Left renal pelvis (tissue), 4 donors: ENCODE measurements around the gene TFPI. TPM values are rescaled to one million over a fixed set of nuclear protein-coding genes. Genes with fewer than 3 reads are reported as not detected.
"Not testable (repeated sequence)": the region's sequence is repeated elsewhere in the genome, so short reads cannot be mapped to it uniquely, and the experiment has no call there.

Source experiments
- DNase-seq, 4 donors: peaks; one replicate each; pipeline ENCODE4 v3.0.0-alpha.2; 2013; ENCODE audit warnings: low read depth in 4 of 4, low spot score in 3 of 4
- polyA plus RNA-seq, 4 donors: library from polyadenylated mRNA; unstranded; fragments of 120-200 nt; gene quantifications; one replicate each; pipeline ENCODE4 v1.2.1, GENCODE V29; 2013; ENCODE audit not compliant: insufficient read length in 4 of 4

Gene TFPI
- polyA plus RNA-seq, 4 donors, result 20.6 to 52.7 (median 40.8) TPM

DNA sequence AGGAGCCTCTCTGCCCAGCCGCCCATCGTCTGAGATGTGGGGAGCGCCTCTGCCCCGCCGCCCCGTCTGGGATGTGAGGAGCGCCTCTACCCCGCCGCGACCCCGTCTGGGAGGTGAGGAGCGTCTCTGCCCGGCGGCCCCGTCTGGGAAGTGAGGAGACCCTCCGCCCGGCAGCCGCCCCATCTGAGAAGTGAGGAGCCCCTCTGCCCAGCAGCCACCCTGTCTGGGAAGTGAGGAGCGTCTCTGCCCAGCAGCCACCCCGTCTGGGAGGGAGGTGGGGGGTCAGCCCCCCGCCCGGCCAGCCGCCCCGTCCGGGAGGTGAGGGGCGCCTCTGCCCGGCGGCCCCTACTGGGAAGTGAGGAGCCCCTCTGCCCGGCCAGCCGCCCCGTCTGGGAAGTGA lies 2.3 kb upstream of the TFPI start:
- DNase-seq, result not testable (repeated sequence)

DNA sequence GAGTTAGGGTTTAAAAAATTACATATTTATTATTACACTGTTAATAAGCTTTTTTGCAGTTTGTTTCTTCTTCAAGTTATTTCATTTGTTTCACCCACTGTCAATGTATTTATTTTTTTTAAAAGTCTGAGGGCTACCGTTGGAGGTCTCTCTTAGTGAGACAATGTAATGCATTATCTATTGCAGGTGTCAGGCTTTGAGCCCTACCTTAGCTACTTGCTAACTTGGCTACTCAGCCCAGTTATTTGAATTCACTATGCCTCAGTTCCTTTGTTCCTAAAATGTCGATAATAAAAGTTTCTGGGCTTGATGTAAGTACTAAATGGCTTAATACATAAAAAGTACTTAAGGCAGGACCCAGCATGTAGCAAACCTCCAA lies 458 bp upstream of the TFPI start:
- DNase-seq, result no peak

DNA sequence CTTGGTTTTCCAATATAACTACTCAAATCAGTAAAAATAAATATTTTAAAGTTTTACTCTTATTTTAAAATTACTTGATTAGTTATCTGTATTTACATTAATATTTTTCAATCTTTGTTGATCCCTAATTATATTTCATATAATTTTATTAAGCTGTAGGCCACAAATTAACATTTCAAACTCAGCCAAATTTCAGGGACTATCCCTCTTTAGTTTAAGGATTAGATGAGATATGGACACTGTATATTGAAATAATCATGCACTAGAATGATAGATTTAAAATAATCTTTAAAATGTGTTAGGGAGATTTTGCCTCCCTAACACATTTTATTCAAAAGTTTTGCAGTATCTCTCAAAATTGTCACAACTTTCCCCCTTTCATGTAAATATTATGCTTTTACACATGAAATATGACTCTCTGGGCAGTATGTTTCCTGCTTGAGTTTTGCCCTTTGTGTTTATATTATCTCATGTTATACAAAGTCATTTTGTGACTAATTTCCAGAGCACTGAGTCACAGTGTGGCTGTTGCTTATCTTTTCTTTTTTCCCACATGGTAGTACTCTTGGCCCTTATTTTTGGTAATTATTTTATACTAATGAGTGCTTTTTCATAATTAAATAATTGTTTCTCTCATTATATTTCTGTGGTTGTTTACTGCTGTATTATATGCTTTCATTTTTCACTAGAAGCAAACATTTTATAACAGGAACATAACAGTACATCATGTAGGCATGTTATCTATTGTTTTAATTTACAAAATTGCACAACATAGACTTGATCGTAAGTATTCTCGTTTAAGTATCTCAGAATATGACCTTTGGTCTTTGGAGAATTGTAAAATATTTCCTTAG lies 1.2 kb downstream of the TFPI start:
- no peak for DNase-seq

DNA sequence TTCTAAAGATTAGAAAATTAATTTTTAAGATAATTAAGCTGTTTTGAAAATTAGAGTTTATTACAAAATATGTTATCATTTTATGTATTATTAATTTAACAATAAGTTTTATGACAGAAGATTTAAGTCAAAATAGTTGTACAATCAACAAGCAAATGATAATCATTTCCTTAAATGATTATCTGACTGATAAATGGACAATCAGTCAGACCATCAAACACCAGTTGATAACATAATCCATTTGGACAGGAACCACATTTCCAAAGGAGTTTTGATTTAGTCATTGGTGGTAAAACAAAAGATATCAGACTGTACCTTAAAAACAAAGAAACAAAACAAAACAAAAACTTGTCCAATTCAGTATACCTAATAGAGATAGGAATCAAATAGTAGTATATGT lies 1.9 kb downstream of the TFPI start:
- DNase-seq, result no peak

DNA sequence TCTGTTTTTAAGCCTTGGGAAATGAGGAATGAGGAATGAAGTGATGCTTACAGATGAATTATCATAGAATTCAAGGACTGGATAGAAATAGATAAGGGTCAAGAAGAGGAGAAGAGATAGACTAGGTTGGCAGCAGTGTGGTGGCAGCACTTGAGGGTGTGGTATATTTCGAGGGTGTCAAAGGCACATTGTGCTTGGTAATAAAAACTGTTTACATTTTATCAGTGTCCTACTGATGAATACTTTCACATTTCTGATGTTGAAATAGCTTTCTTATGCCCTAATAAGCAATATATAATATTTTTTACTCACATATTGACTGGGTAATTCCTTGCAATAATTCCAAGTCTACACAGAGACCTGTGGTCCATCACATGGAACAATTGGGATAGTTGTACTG lies 3.4 kb downstream of the TFPI start:
- no peak for DNase-seq

DNA sequence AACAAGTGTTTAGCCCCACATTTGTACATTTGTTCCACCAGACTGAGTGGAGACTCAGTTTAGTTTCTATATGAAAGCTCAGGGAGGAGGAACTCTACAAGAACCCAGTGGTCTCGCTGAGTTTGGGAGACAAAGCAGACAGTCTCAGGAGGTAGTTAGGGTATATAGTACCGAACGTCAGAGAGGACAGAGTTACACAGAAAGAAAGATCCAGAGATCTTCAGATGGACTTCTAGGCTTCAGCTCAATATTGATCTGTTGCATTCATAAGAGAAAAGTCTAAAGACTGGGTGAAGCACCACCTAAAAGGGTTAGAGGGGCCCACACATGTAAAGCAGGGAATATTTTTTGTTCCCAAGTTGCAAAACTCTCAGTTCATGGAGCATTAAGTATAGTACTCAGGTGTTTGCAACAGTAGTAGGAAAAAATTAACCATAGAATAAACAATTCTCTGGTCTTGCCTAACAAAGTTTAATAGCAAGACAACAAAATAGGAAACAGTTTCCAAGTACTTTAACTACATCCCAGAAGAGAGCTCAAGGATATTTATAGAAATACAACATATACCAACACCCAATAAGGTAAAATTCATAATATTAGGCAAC lies 4.2 kb downstream of the TFPI start:
- DNase-seq, result no peak

DNA sequence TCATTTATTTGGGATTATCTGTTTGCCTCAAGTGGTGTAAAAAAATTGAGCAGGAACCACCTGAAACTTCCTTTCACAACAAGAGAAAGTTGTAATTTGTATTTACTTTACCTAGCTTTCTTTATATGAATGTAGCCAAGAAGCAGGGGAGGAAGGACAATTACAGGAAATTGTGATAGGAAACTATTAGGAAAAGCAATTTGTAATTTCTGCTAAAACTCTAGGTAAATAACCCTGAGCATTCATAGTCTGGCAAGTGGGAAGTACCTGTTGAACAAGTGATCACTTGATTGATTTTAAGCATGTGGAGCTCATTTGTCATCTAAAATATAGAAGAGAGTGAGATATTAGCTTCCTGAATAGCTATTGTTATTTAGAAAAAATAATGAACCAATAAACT lies 5.0 kb downstream of the TFPI start:
- no peak for DNase-seq

DNA sequence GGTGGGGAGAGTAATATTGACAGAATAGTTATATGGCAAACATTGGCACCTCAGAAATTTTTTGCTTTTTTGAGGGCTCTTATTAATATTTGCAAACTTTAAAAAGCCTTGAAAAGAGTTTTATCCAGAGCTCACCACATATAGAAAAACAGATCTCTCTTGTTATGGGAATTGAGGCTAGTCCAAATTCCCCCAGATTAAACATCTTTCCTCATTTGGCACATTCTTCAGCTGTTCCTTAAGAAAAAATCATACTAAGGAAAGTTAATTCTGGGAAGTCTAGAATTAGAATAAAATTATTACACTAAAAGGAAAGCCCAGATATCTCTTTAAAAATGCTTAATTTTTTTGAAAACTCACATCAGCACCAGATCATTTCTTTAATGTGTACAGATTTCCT lies 5.6 kb downstream of the TFPI start:
- DNase-seq, result no peak

DNA sequence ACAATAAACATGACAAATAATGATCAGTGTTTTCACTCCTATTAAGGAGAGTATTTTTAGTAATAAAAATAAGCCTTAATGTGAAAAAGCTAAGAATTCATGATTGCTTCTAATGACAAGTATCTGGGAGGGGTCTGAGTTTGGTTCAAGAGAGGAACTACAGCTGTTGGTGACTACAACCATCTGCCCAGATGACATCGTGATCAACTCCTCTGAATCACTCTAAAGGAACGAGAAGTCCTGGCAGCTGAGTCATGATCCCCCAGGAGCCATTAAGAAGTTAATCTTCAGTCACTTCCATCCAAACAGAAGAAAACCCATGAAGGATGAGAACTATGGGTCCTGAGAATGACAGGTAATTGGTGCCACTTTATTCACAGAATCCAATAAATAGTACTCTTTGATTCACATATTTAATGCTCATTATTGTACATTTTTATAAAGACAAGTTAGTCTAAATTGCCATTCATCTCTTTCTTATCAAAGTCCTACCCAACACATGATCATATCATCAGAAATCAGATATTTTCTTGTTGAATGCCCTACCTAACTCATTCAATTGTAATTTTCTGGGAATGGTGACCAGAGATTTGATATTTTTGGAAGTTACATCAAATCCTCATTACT lies 6.8 kb downstream of the TFPI start:
- DNase-seq, result no peak

DNA sequence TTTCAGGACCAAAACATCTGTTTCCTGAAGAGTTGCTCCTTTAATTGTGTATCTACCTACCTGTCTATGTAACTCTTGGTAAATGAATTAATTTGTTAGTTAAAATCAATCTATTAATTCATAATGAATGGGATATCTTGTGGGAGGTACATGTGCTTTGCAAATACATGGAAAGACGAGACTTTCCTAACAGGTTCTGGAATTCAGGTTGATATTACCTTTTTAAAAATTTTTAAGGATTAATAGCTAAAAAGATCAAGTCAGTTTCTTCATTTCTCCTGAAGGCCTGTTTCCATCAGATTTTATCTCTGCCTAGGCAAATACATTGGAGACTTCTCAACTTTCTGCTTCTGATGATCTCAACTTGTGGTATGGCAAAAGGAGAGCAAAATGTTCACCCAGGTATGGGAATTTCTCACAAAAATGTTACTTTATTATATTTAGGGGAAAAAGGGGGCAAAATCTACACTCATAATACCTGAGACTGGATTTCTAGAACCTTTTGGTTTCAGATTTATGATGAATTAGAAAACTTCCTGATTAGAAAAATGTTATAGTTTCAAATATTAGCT lies 7.4 kb downstream of the TFPI start:
- no peak for DNase-seq

DNA sequence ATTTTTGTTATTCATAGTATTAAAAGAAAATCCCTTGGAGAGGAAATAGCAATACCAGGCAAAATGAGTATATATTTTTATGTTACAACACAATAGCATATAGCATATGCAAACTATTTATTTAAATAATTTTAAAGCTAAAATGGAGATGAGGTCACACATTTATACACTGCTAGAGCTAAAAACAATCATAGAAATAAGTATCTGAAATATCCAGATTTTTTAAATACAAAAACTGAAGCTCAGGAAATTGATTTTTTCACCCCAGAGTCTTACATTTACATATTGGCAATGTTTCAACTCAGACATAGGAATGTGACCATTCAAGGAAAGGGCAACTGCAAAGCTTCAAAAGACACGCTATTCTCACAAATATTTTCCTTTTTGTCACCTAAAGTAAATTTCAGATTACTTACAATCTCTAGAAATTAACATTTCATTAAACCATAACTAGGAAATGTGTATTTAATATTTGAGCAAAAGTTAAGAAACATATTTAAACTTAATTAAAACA lies 8.9 kb downstream of the TFPI start:
- no peak for DNase-seq

DNA sequence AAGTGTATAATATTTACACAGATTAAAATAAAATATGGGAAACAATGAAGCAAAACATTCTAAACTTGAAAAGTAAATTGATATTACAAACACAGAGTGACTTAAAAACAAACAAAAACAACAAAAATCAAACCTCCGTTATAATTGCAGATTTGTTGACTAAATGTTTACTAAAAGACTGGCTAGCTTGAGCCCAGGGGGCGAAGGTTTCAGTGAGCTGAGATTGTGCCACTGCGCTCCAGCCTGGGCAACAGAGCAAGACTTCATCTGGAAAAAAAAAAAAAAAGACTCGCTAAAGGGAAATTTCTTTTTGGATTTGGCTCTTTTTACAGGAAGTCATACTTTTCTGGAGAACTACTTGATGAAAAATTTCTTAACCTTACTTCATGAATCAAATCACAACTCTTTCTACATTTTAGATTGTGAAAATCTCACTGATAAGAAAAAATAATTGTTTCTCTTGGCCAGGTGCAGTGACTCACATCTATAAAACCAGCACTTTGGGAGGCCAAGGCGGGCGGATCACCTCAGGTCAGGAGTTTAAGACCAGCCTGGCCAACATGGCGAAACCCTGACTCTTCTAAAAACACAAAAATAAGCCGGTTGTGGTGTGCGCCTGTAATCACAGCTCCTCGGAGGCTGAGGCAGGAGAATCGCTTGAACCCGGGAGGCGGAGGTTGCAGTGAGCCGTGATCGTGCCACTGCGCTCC lies 9.7 kb downstream of the TFPI start:
- no peak for DNase-seq

DNA sequence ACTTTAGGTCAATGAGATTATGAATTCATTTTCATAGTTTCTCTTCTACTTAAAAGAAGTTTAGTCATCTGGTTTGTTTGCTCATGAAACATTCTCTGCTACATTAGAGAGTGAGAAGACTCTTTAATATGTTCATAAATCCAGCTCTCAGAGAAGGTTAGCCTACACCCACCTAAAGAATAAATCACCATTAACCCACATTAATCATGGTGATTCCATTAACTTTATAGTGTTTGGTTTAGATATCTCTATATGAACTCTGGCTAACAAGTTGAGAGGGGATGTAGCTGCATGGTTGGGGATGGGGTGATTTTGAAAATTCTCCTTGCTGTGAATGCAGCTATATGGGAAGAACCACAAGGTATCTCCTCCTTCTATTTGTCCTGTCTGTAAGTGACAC lies 10.7 kb downstream of the TFPI start:
- no peak for DNase-seq

DNA sequence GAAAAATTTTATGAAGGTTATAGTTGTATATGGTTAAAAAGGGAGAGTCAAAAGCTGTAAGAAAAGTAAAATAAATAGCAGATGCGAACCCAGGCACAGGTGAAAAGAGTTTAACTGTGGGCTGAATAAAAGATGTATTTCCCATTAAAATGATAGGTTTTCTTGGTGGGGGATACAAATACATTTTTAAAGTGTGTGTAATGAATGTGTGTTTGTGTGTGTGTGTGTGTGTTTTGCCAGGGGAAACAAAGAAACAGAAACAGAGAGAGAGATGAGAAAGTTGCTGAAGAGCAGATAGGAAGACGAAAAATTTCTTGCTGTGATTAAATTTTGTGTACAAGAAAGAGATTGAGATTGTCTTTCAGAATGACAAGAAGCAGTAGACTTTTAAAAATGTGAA lies 12.1 kb downstream of the TFPI start:
- DNase-seq, result no peak

DNA sequence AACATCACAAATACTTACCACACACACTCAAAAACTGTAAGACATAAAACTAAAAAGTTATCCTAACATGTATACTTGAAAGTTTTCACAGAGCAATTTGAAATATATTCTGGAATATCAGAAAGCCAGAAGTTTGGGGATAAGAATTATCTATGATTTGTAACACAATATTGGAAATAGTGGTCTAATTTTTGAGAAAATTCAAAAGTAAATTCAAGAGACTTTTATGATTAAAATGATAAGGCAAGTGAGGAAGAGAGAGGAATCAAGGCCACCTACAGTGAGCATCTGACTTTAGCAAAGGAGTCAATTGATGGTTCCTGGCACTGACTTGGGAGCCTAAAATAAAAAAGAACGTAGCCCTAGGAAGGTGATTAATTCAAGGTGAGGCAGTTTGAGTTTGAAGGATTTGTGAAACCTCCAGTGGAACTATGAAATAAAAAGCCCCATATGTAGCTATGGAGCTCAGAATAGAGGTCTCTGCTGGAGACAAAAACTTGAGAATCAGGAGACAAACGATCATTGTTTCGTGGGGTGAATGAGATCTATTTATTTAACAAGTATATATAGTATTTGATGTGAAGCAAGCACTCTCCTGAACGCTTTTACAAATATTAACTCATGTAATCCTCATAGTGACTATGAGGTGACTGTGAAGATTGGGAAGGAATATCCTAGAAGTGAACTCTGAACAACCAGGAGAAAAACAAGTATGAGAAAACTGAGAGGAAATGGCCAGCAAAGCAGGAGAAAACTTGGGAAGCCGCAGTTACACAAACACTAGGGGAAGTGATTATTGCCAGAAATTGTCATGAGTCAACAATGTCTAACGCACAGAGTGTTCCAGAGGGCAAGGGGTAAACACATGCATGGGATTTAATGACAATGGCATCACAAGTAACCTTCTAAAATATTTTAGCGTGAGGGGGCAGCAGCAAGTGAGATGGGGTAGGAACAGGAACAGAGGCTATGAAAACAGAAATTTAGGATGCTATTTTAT lies 12.8 kb downstream of the TFPI start:
- no peak for DNase-seq

DNA sequence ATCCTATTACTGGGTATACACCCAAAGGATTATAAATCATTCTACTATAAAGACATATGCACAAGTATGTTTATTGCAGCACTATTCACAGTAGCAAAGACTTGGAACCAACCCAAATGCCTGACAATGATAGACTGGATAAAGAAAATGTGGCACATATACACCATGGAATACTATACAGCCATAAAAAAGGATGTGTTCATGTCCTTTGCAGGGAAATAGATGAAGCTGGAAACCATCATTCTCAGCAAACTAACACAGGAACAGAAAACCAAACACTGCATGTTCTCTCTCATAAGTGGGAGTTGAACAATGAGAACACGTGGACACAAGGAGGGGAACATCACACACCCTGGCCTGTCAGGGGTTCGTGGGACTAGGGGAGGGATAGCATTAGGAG lies 16.0 kb downstream of the TFPI start:
- DNase-seq, result not testable (repeated sequence)

DNA sequence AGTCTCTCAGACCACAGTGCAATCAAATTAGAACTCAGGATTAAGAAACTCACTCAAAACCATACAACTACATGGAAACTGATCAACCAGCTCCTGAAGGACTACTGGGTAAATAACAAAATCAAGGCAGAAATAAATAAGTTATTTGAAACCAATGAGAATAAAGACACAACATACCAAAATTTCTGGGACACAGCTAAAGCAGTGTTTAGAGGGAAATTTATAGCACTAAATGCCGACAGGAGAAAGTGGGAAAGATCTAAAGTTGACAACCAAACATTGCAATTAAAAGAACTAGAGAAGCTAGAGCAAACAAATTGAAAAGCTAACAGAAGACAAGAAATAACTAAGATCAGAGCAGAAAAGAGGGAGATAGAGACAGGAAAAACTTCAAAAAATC lies 18.9 kb downstream of the TFPI start:
- not testable (repeated sequence) for DNase-seq

DNA sequence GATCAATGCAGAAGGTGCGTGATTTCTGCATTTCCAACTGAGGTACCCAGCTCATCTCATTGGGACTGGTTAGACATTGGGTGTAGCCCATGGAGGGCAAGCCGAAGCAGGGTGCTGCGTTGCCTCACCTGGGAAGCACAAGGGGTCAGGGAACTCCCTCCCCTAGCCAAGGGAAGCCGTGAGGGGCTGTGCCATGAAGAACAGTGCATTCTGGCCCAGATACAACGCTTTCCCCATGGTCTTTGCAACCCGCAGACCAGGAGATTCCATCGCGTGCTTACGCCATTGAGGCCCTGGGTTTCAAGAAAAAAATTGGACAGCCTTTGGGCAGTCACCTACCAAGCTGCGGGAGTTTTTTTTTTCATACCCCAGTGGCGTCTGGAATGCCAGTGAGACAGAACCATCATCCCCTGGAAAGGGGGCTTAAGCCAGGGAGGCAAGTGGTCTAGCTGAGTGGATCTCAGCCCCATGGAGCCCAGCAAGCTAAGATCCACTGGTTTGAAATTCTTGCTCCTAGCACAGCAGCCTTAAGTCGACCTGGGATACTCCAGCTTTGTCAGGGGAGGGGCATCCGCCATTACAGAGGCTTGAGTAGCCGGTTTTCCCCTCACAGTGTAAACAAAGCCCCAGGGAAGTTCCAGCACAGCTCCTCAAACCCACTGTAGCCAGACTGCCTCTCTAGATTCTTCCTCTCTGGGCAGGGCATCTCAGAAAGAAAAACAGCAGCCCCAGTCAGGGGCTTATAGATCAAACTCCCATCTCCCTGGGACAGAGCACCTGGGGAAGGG lies 21.7 kb downstream of the TFPI start:
- no peak for DNase-seq
